GM23338 (cell line): Measurements from ENCODE around the gene DIPK1A. TPM values are rescaled to one million over a fixed set of nuclear protein-coding genes. Genes with fewer than 3 reads are reported as not detected.

Experiments used
- ATAC-seq: fragments of 200-7000 bp; cut with Tn5 transposase; 3 replicates; pipeline ENCODE4 v1.9.1; 2020
- DNase-seq: peaks from one replicate; pipeline ENCODE4 v3.0.0-alpha.2; 2015; ENCODE audit warnings: low spot score
- H2AFZ ChIP-seq: fragments of 200-600 bp; sonication (generic); 2 replicates; pipeline ENCODE4 v1.8.0; 2016; ENCODE audit warnings: antibody characterized with exemption, mild to moderate bottlenecking, moderate library complexity
- H3F3A ChIP-seq: fragments of 200-600 bp; sonication (generic); replicated peaks from 2 replicates; pipeline ENCODE4 v1.8.0; 2017; ENCODE audit warnings: antibody characterized with exemption, mixed run types, low read depth
- H3K27ac ChIP-seq: fragments of 200-600 bp; sonication (generic); 2 replicates; pipeline ENCODE4 v1.6.1; 2016; ENCODE audit warnings: low read depth
- H3K27me3 ChIP-seq: fragments of 200-600 bp; sonication (generic); 2 replicates; pipeline ENCODE4 v1.8.0; 2016; ENCODE audit warnings: mild to moderate bottlenecking, mixed run types, moderate library complexity; ENCODE audit not compliant: insufficient read depth
- H3K36me3 ChIP-seq: fragments of 200-600 bp; sonication (generic); 2 replicates; pipeline ENCODE4 v1.8.0; 2016; ENCODE audit warnings: mild to moderate bottlenecking; ENCODE audit not compliant: insufficient read depth
- H3K4me1 ChIP-seq: fragments of 200-600 bp; sonication (generic); 2 replicates; pipeline ENCODE4 v1.8.0; 2016; ENCODE audit warnings: mild to moderate bottlenecking, moderate library complexity; ENCODE audit not compliant: insufficient read depth
- H3K4me2 ChIP-seq: fragments of 200-600 bp; sonication (generic); 2 replicates; pipeline ENCODE4 v1.7.1; 2017; ENCODE audit warnings: mixed run types
- H3K4me3 ChIP-seq: fragments of 200-600 bp; sonication (generic); 2 replicates; pipeline ENCODE4 v1.6.1; 2016; ENCODE audit warnings: mixed run types
- H3K79me2 ChIP-seq: fragments of 200-600 bp; sonication (generic); replicated peaks from 2 replicates; pipeline ENCODE4 v1.8.0; 2017; ENCODE audit warnings: mild to moderate bottlenecking; ENCODE audit not compliant: insufficient read depth
- H3K9me2 ChIP-seq: fragments of 200-600 bp; sonication (generic); 2 replicates; pipeline ENCODE4 v1.8.0; 2017; ENCODE audit not compliant: insufficient read depth
- H4K20me1 ChIP-seq: fragments of 200-600 bp; sonication (generic); replicated peaks from 2 replicates; pipeline ENCODE4 v1.8.0; 2017; ENCODE audit warnings: mild to moderate bottlenecking; ENCODE audit not compliant: insufficient read depth
- H3K27ac Mint-ChIP-seq: 2 replicates; pipeline ENCODE4 v1.8.0; 2020; ENCODE audit warnings: inconsistent platforms, mild to moderate bottlenecking, moderate library complexity, mixed read lengths
- H3K27me3 Mint-ChIP-seq: 3 replicates; pipeline ENCODE4 v1.8.0; 2022; ENCODE audit warnings: low read depth, mild to moderate bottlenecking, moderate library complexity, mixed read lengths, inconsistent platforms; ENCODE audit not compliant: insufficient read depth, poor library complexity
- H3K36me3 Mint-ChIP-seq: 3 replicates; pipeline ENCODE4 v1.8.0; 2021; ENCODE audit warnings: low read depth, mild to moderate bottlenecking, inconsistent platforms, moderate library complexity, mixed read lengths
- H3K4me1 Mint-ChIP-seq: 3 replicates; pipeline ENCODE4 v1.8.0; 2020; ENCODE audit warnings: mild to moderate bottlenecking, inconsistent platforms, mixed read lengths
- H3K4me3 Mint-ChIP-seq: 3 replicates; pipeline ENCODE4 v1.8.0; 2021; ENCODE audit warnings: moderate library complexity, mild to moderate bottlenecking, inconsistent platforms, mixed read lengths
- H3K9me3 Mint-ChIP-seq: 3 replicates; pipeline ENCODE4 v1.8.0; 2020; ENCODE audit warnings: moderate library complexity, mild to moderate bottlenecking, inconsistent platforms, mixed read lengths
- CREB1 ChIP-seq: fragments of 250-450 bp; sonication (Bioruptor Pico); IDR thresholded peaks from 2 replicates; pipeline ENCODE4 v1.5.0; 2020; ENCODE audit warnings: low read depth, mild to moderate bottlenecking, moderate library complexity
- CTCF ChIP-seq, 2 experiments: fragments of 200-600 bp in 1 of 2; sonication (generic) in 1 of 2; conservative IDR thresholded peaks; 2 replicates each; pipeline versions ENCODE4 v1.5.1 to v1.6.1; 2016 to 2017; ENCODE audit warnings: antibody characterized with exemption in 2 of 2, low read depth in 2 of 2, mild to moderate bottlenecking in 2 of 2, moderate library complexity in 1 of 2
- ETS1 ChIP-seq: IDR thresholded peaks from 2 replicates; pipeline ENCODE4 v1.6.1; 2016; ENCODE audit warnings: antibody characterized with exemption
- EZH2 ChIP-seq: fragments of 200-600 bp; sonication (generic); IDR thresholded peaks from one replicate; pipeline ENCODE4 v1.8.0; 2017; ENCODE audit warnings: antibody characterized with exemption, mild to moderate bottlenecking, low read depth; ENCODE audit not compliant: unreplicated experiment
- EZH2phosphoT487 ChIP-seq: fragments of 200-600 bp; sonication (generic); IDR thresholded peaks from one replicate; pipeline ENCODE4 v1.8.1; 2018; ENCODE audit warnings: antibody characterized with exemption; ENCODE audit not compliant: unreplicated experiment
- JUNB ChIP-seq: IDR thresholded peaks from one replicate; pipeline ENCODE4 v1.6.1; 2016; ENCODE audit warnings: antibody characterized with exemption; ENCODE audit not compliant: unreplicated experiment
- NANOG ChIP-seq: IDR thresholded peaks from 2 replicates; pipeline ENCODE4 v1.6.1; 2016; ENCODE audit warnings: antibody characterized with exemption, borderline replicate concordance
- POLR2AphosphoS5 ChIP-seq: IDR thresholded peaks from 2 replicates; pipeline ENCODE4 v1.6.1; 2016; ENCODE audit warnings: antibody characterized with exemption, low read depth
- STAT1 ChIP-seq: IDR thresholded peaks from one replicate; pipeline ENCODE4 v1.6.1; 2016; ENCODE audit warnings: antibody characterized with exemption; ENCODE audit not compliant: unreplicated experiment
- ZNF114 ChIP-seq: fragments of 250-450 bp; sonication (Bioruptor Pico); IDR thresholded peaks from 2 replicates; pipeline ENCODE4 v1.5.0; 2020; ENCODE audit warnings: mild to moderate bottlenecking, moderate library complexity
- ZNF331 ChIP-seq: fragments of 250-450 bp; sonication (Bioruptor Pico); IDR thresholded peaks from 2 replicates; pipeline ENCODE4 v1.5.0; 2020; ENCODE audit warnings: low read depth, mild to moderate bottlenecking, moderate library complexity
- polyA plus RNA-seq: library from polyadenylated mRNA; unstranded; fragments of >200 nt; fragmentation: Nextera tagmentation; extraction: Ambion mirVana; gene quantifications from 2 replicates; pipeline ENCODE4 v1.2.1, GENCODE V29; 2016
- total RNA-seq: library from RNA; depleted of rRNA; stranded (reverse); fragments of >200 nt; shearing (Covaris generic); gene quantifications from 2 replicates; pipeline ENCODE4 v1.2.3, GENCODE V29; 2014
- TF ChIP-seq, protein P1 (sequence below): fragments of 250-450 bp; sonication (Bioruptor Pico); IDR thresholded peaks from 2 replicates; pipeline ENCODE4 v1.5.0; 2020; ENCODE audit warnings: mild to moderate bottlenecking, moderate library complexity
- TF ChIP-seq, protein P2 (sequence below): IDR thresholded peaks from one replicate; pipeline ENCODE4 v1.6.1; 2018; ENCODE audit warnings: antibody characterized with exemption; ENCODE audit not compliant: unreplicated experiment

Gene DIPK1A
- total and polyA plus RNA-seq, 2 experiments from 2014 or later: 4.8 to 6.1 TPM

- H3K4me1 ChIP-seq: no peaks in the 10 kb centered on the region
- H3K4me3 ChIP-seq: no peak overlapping the region
- H3K27ac Mint-ChIP-seq: no peak overlapping the region
- no peaks in the 10 kb centered on the region for H3K27me3 Mint-ChIP-seq
- no peaks in the 10 kb centered on the region for H3K36me3 ChIP-seq
- TF ChIP-seq EZH2phosphoT487 (no peak), NANOG (no peak), ZNF331 (no peak), JUNB (no peak), ETS1 (no peak), CREB1 (CRISPR knock-in tag) (no peak), CTCF (conservative IDR thresholded peaks at IDR 0.05; ENCODE audit: low read depth in 2 of 2) (no peak), STAT1 (no peak), POLR2AphosphoS5 (no peak), EZH2 (no peak), ZNF114 (CRISPR knock-in tag) (no peak)
- TF ChIP-seq, protein P1, sequence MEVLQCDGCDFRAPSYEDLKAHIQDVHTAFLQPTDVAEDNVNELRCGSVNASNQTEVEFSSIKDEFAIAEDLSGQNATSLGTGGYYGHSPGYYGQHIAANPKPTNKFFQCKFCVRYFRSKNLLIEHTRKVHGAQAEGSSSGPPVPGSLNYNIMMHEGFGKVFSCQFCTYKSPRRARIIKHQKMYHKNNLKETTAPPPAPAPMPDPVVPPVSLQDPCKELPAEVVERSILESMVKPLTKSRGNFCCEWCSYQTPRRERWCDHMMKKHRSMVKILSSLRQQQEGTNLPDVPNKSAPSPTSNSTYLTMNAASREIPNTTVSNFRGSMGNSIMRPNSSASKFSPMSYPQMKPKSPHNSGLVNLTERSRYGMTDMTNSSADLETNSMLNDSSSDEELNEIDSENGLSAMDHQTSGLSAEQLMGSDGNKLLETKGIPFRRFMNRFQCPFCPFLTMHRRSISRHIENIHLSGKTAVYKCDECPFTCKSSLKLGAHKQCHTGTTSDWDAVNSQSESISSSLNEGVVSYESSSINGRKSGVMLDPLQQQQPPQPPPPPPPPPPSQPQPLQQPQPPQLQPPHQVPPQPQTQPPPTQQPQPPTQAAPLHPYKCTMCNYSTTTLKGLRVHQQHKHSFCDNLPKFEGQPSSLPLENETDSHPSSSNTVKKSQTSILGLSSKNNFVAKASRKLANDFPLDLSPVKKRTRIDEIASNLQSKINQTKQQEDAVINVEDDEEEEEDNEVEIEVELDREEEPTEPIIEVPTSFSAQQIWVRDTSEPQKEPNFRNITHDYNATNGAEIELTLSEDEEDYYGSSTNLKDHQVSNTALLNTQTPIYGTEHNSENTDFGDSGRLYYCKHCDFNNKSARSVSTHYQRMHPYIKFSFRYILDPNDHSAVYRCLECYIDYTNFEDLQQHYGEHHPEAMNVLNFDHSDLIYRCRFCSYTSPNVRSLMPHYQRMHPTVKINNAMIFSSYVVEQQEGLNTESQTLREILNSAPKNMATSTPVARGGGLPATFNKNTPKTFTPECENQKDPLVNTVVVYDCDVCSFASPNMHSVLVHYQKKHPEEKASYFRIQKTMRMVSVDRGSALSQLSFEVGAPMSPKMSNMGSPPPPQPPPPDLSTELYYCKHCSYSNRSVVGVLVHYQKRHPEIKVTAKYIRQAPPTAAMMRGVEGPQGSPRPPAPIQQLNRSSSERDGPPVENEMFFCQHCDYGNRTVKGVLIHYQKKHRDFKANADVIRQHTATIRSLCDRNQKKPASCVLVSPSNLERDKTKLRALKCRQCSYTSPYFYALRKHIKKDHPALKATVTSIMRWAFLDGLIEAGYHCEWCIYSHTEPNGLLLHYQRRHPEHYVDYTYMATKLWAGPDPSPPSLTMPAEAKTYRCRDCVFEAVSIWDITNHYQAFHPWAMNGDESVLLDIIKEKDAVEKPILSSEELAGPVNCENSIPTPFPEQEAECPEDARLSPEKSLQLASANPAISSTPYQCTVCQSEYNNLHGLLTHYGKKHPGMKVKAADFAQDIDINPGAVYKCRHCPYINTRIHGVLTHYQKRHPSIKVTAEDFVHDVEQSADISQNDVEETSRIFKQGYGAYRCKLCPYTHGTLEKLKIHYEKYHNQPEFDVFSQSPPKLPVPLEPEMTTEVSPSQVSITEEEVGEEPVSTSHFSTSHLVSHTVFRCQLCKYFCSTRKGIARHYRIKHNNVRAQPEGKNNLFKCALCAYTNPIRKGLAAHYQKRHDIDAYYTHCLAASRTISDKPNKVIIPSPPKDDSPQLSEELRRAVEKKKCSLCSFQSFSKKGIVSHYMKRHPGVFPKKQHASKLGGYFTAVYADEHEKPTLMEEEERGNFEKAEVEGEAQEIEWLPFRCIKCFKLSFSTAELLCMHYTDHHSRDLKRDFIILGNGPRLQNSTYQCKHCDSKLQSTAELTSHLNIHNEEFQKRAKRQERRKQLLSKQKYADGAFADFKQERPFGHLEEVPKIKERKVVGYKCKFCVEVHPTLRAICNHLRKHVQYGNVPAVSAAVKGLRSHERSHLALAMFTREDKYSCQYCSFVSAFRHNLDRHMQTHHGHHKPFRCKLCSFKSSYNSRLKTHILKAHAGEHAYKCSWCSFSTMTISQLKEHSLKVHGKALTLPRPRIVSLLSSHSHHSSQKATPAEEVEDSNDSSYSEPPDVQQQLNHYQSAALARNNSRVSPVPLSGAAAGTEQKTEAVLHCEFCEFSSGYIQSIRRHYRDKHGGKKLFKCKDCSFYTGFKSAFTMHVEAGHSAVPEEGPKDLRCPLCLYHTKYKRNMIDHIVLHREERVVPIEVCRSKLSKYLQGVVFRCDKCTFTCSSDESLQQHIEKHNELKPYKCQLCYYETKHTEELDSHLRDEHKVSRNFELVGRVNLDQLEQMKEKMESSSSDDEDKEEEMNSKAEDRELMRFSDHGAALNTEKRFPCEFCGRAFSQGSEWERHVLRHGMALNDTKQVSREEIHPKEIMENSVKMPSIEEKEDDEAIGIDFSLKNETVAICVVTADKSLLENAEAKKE (CRISPR knock-in tag): no peak
- TF ChIP-seq, protein P2, sequence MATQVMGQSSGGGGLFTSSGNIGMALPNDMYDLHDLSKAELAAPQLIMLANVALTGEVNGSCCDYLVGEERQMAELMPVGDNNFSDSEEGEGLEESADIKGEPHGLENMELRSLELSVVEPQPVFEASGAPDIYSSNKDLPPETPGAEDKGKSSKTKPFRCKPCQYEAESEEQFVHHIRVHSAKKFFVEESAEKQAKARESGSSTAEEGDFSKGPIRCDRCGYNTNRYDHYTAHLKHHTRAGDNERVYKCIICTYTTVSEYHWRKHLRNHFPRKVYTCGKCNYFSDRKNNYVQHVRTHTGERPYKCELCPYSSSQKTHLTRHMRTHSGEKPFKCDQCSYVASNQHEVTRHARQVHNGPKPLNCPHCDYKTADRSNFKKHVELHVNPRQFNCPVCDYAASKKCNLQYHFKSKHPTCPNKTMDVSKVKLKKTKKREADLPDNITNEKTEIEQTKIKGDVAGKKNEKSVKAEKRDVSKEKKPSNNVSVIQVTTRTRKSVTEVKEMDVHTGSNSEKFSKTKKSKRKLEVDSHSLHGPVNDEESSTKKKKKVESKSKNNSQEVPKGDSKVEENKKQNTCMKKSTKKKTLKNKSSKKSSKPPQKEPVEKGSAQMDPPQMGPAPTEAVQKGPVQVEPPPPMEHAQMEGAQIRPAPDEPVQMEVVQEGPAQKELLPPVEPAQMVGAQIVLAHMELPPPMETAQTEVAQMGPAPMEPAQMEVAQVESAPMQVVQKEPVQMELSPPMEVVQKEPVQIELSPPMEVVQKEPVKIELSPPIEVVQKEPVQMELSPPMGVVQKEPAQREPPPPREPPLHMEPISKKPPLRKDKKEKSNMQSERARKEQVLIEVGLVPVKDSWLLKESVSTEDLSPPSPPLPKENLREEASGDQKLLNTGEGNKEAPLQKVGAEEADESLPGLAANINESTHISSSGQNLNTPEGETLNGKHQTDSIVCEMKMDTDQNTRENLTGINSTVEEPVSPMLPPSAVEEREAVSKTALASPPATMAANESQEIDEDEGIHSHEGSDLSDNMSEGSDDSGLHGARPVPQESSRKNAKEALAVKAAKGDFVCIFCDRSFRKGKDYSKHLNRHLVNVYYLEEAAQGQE: no peak
- H3F3A ChIP-seq: no peaks in the 10 kb centered on the region
- H3K79me2 ChIP-seq: no peaks in the 10 kb centered on the region
- no peaks in the 10 kb centered on the region for H3K9me2 ChIP-seq
- ATAC-seq: no peak
- H3K4me2 ChIP-seq: no peak overlapping the region
- H3K4me3 Mint-ChIP-seq: no peak overlapping the region
- DNase-seq: no peak
- no peaks in the 10 kb centered on the region for H3K36me3 Mint-ChIP-seq
- peaks cover 10% of the 10 kb centered on the region for H3K4me1 Mint-ChIP-seq
- no peaks in the 10 kb centered on the region for H4K20me1 ChIP-seq
- H2AFZ ChIP-seq: no peak overlapping the region
- no peaks in the 10 kb centered on the region for H3K27me3 ChIP-seq
- no peaks in the 10 kb centered on the region for H3K9me3 Mint-ChIP-seq
- H3K27ac ChIP-seq: no peak overlapping the region
Measured at GRCh38 chr1:92927870-92928269, 33.4 kb downstream of the DIPK1A start.
